Esophagus muscularis mucosa (tissue), 4 donors: ENCODE results near the gene DNASE2B.

Source experiments
- EP300 ChIP-seq: sonication (generic); formaldehyde crosslinking; IDR thresholded peaks from one replicate; pipeline ENCODE4 v1.6.1; 2017; ENCODE audit warnings: antibody characterized with exemption
- POLR2A ChIP-seq: fragments of 450-650 bp; IDR thresholded peaks from one replicate; pipeline ENCODE4 v1.6.1; 2017; ENCODE audit warnings: antibody characterized with exemption, moderate library complexity, mild to moderate bottlenecking, low read depth
- POLR2AphosphoS5 ChIP-seq, 2 donors: sonication (generic); formaldehyde crosslinking; IDR thresholded peaks; one replicate each; pipeline ENCODE4 v1.6.1; 2017; ENCODE audit warnings: antibody characterized with exemption in 2 of 2
- TF ChIP-seq, protein P1 (sequence below), 3 experiments: fragments of 200-600 bp in 2 of 3; fragments of 450-650 bp in 1 of 3; sonication (generic) in 2 of 3; IDR thresholded peaks; one replicate each; pipeline ENCODE4 v1.5.1; 2017 to 2019; ENCODE audit warnings: antibody characterized with exemption in 3 of 3, mild to moderate bottlenecking in 2 of 3, moderate library complexity in 1 of 3

DNA sequence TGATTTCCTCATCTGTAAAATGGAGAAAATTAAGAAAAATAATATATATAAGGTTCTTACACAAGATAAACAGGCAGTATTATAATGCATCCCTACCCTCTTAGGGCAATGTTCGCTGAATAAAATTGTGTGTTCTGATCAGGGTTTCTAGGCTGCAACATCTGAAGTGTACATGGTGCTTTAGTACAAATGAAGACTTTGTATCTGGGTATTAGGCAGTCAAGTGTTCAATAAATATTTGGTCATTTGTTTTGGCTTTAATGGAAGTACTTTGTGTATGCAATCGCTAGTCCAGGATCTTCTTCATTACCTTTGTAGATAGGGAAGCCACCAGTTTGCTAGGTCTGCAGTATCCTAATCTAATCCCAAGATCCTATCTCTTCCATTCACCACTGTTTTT, 28.1 kb downstream of the DNASE2B start:
- TF ChIP-seq, protein P1, sequence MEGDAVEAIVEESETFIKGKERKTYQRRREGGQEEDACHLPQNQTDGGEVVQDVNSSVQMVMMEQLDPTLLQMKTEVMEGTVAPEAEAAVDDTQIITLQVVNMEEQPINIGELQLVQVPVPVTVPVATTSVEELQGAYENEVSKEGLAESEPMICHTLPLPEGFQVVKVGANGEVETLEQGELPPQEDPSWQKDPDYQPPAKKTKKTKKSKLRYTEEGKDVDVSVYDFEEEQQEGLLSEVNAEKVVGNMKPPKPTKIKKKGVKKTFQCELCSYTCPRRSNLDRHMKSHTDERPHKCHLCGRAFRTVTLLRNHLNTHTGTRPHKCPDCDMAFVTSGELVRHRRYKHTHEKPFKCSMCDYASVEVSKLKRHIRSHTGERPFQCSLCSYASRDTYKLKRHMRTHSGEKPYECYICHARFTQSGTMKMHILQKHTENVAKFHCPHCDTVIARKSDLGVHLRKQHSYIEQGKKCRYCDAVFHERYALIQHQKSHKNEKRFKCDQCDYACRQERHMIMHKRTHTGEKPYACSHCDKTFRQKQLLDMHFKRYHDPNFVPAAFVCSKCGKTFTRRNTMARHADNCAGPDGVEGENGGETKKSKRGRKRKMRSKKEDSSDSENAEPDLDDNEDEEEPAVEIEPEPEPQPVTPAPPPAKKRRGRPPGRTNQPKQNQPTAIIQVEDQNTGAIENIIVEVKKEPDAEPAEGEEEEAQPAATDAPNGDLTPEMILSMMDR (IDR thresholded peaks at IDR 0.05): no peak
- TF ChIP-seq POLR2A: no peak
- TF ChIP-seq POLR2AphosphoS5 (IDR thresholded peaks at IDR 0.05): no peak
- TF ChIP-seq EP300: no peak
